Right ventricle myocardium superior (tissue), 1 donor: Measurements from ENCODE around the gene NTMT1. TPM values are rescaled to one million over a fixed set of nuclear protein-coding genes. Genes with fewer than 3 reads are reported as not detected.

ENCODE experiments used
- ATAC-seq: fragments of 200-7000 bp; cut with Tn5 transposase; one replicate; pipeline ENCODE4 v1.9.1; 2020; ENCODE audit warnings: mild to moderate bottlenecking; ENCODE audit not compliant: poor library complexity
- DNase-seq: peaks from one replicate; pipeline ENCODE4 v3.0.0-alpha.2; 2020
- intact Hi-C: fragments of 100-400 bp; cut with DNase I; formaldehyde crosslinking; loops from one replicate; pipeline ENCODE4 v1.11.2; 2022
- total RNA-seq: library from RNA; stranded (reverse); fragmentation: NEBNext Ultra II Directional; extraction: Animal tissue kit (Norgen Biotek cat#: 25700); gene quantifications from one replicate; pipeline ENCODE4 v1.2.1, GENCODE V29; 2021
- donor health status: DM: no; HTN: yes; CAD: no; lungs with severe emphysema.

Gene NTMT1
- total RNA-seq, 1 donor from 2014 or later: 66.7 TPM

- DNase-seq (no peak), ATAC-seq (no peak)
- intact Hi-C loops: no loop called here
These were observed 59.4 kb downstream of the NTMT1 start for GRCh38 chr9:129685220-129685932.

Other genes with a start within 250 kb of the NTMT1 start
- not detected for gene C9orf50, start 5.1 kb upstream of the NTMT1 start, total RNA-seq
- 7.9 TPM for gene ASB6, start 16.0 kb downstream of the NTMT1 start, total RNA-seq
- gene PRRX2, start 39.5 kb downstream of the NTMT1 start, total RNA-seq: 0.89 TPM
- 4.5 TPM for gene PTGES, start 126.9 kb downstream of the NTMT1 start, total RNA-seq
- 10.0 TPM for gene TOR1B, start 177.0 kb downstream of the NTMT1 start, total RNA-seq
- 12.0 TPM for gene TOR1A, start 198.0 kb downstream of the NTMT1 start, total RNA-seq
- gene C9orf78, start 209.1 kb downstream of the NTMT1 start, total RNA-seq: 31.4 TPM
- gene USP20, start 209.3 kb downstream of the NTMT1 start, total RNA-seq: 10.4 TPM